Measurements from ENCODE around the gene ZER1. TPM values are rescaled to one million over a fixed set of nuclear protein-coding genes. Genes with fewer than 3 reads are reported as not detected.
"Not testable (repeated sequence)": the region's sequence is repeated elsewhere in the genome, so short reads cannot be mapped to it uniquely, and the experiment has no call there.

Gene ZER1
- total RNA-seq, 2 experiments from 2014 or later: 16.2 to 18.0 TPM

GRCh38 chr9:128807827-128808226 lies 36.1 kb upstream of the ZER1 start:
- ChIA-PET POLR2A (interaction anchor here (0.5 kb wide), 1 partner anchor 13 kb away, joined by 3 read pairs; no protein-coding TSS in a partner anchor), CTCF (interaction anchor here (1.0 to 1.3 kb wide), 2 partner anchors 10 kb away, joined by 3 read pairs; partner anchors contain the start of gene ENDOG)
- DNase-seq: no peak
- Mint-ChIP-seq H3K27me3 (no peaks in the 10 kb centered on the region), H3K36me3 (peaks cover 15% of the 10 kb centered on the region), H3K27ac (no peak overlapping the region), H3K4me3 (no peak overlapping the region), H3K9me3 (no peaks in the 10 kb centered on the region), H3K4me1 (ENCODE audit: low read depth) (no peaks in the 10 kb centered on the region)
- intact Hi-C loops (cut with micrococcal nuclease): no loop called here

DNA sequence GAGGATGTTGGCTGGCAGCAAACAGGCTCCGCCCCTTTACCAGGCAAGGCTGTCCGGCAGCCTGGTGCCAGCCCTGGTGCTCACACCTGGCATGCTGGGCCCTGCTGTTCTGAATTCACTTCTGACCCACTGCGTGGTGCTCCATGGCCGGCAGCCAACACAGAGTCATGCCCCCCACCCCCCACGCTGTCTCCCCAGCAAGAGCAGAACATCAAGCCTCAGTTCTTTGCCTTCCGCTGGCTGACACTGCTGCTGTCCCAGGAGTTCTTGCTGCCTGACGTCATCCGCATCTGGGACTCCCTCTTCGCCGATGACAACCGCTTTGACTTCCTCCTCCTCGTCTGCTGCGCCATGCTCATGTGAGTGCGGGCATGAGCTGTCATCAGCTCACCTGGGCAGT lies 33.9 kb upstream of the ZER1 start:
- Mint-ChIP-seq H3K36me3 (peaks cover 21% of the 10 kb centered on the region), H3K4me1 (ENCODE audit: low read depth) (no peaks in the 10 kb centered on the region)
- DNase-seq: no peak

GRCh38 chr9:128802482-128802881 lies 30.8 kb upstream of the ZER1 start:
- POLR2A ChIA-PET: no interaction called here
- CTCF ChIA-PET: interaction anchor here (1.2 kb wide), 1 partner anchor 16 kb away, joined by 5 read pairs; the partner anchor contains the start of gene ENDOG
- no peak overlapping the region for H3K27ac Mint-ChIP-seq
- DNase-seq: no peak
- intact Hi-C loops (cut with micrococcal nuclease): no loop called here
- H3K4me1 Mint-ChIP-seq (ENCODE audit: low read depth): no peaks in the 10 kb centered on the region
- no peak overlapping the region for H3K4me3 Mint-ChIP-seq
- H3K27me3 Mint-ChIP-seq: no peaks in the 10 kb centered on the region
- H3K36me3 Mint-ChIP-seq: peaks cover 23% of the 10 kb centered on the region
- H3K9me3 Mint-ChIP-seq: no peaks in the 10 kb centered on the region

More for the DNA sequence above, 33.9 kb upstream of the ZER1 start:
- Mint-ChIP-seq H3K27ac (no peak overlapping the region), H3K4me3 (no peak overlapping the region), H3K9me3 (no peaks in the 10 kb centered on the region), H3K27me3 (no peaks in the 10 kb centered on the region)
- ChIA-PET CTCF (interaction anchor here (0.6 to 1.4 kb wide), 2 partner anchors 13 to 697 kb away, joined by 3 to 5 read pairs; partner anchors contain the start of gene ENDOG), POLR2A (no interaction called here)
- intact Hi-C loops (cut with micrococcal nuclease): no loop called here

DNA sequence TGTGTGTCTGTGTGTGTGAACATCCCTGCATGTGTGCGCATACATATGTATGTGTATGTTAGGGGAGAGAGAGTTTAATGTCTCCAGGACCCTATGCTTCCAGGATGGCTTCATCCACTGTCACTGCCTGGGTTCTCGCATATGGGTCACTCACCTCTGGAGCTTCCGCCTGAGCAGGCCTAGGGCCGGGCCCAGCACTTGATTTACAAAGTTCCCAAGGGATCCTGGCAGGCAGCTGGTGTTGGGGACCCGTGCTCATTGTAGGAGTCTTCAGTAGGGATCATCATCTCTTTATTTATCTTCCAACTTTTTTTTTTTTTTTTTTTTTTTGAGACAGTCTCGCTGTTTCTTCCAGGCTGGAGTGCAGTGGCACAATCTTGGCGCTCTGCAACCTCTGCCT lies 28.3 kb upstream of the ZER1 start:
- ChIA-PET POLR2A (no interaction called here), CTCF (no interaction called here)
- no peaks in the 10 kb centered on the region for H3K27me3 Mint-ChIP-seq
- DNase-seq: no peak
- H3K9me3 Mint-ChIP-seq: no peaks in the 10 kb centered on the region
- no peaks in the 10 kb centered on the region for H3K4me1 Mint-ChIP-seq (ENCODE audit: low read depth)
- H3K4me3 Mint-ChIP-seq: no peak overlapping the region
- H3K36me3 Mint-ChIP-seq: peaks cover 18% of the 10 kb centered on the region
- intact Hi-C loops (cut with micrococcal nuclease): no loop called here
- H3K27ac Mint-ChIP-seq: no peak overlapping the region

GRCh38 chr9:128798896-128799295 lies 27.2 kb upstream of the ZER1 start:
- H3K4me1 Mint-ChIP-seq (ENCODE audit: low read depth): no peaks in the 10 kb centered on the region
- H3K4me3 Mint-ChIP-seq: no peak overlapping the region
- H3K36me3 Mint-ChIP-seq: peaks cover 19% of the 10 kb centered on the region
- intact Hi-C loops (cut with micrococcal nuclease): no loop called here
- CTCF ChIA-PET: no interaction called here
- POLR2A ChIA-PET: interaction anchor here (1.0 kb wide), 1 partner anchor 31 kb away, joined by 4 read pairs; no protein-coding TSS in a partner anchor
- DNase-seq: no peak
- H3K27ac Mint-ChIP-seq: no peak overlapping the region
- H3K9me3 Mint-ChIP-seq: no peaks in the 10 kb centered on the region
- no peaks in the 10 kb centered on the region for H3K27me3 Mint-ChIP-seq

DNA sequence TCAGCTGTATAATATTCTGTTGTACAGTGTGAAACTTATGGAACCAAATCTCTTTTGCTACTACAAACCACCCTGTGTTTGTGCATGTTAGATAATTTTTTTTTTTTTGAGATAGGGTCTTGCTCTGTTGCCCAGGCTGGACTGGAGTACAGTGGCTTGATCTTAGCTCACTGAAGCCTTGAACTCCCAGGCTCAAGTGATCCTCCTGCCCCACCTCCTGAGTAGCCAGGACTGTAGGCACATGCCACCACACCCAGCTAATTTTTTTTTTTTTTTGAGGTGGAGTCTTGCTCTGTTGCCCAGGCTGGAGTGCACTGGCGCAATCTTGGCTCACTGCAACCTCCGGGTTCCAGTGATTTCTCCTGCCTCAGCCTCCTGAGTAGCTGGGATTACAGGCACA lies 23.2 kb upstream of the ZER1 start:
- H3K27ac Mint-ChIP-seq; H3K36me3 Mint-ChIP-seq; H3K4me3 Mint-ChIP-seq; DNase-seq; H3K9me3 Mint-ChIP-seq; intact Hi-C loops (cut with micrococcal nuclease); H3K4me1 Mint-ChIP-seq (ENCODE audit: low read depth); H3K27me3 Mint-ChIP-seq: not testable (repeated sequence)
- CTCF ChIA-PET: interaction anchor here (0.6 kb wide), 1 partner anchor 224 kb away, joined by 4 read pairs; no protein-coding TSS in a partner anchor
- POLR2A ChIA-PET: interaction anchor here (0.6 kb wide), 1 partner anchor 13 kb away, joined by 3 read pairs; no protein-coding TSS in a partner anchor

DNA sequence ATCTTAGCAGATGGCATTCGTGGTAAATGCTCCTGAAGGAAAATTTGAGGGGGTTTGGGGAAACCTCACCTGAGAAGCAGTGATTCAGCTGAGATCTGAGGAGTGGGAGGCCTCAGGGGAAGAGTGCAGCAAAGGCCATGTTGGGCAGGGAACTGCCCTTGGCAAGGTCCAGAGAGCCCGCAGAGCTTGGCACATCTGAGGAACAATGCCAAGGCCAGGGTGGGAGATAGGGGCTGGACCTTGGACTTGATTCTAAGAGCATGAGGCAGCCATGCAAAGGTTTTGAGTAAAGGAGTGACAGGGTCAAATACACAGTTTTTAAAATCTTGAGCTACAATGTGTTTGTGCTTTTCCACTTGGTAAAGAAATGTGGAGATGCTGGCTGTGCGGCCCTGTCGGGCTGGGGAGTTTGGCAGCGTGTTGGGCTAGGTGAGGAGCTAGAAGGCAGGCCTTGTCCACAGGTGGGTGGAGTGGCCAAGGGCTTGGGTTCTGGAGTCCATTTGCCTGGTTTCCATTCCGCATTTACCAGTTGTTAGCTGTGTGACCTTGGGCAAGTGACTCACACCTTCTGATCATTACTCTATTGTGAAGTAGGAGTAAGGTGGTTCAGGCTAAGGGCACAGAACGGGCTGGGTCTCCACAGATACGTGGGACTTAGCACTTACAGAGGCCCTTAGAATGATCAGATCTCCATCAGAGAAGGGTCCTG lies 21.4 kb upstream of the ZER1 start:
- no peak overlapping the region for H3K4me3 Mint-ChIP-seq
- POLR2A ChIA-PET: no interaction called here
- CTCF ChIA-PET: interaction anchor here (0.9 to 1.0 kb wide), 2 partner anchors 22 to 25 kb away, joined by 3 read pairs; no protein-coding TSS in a partner anchor
- no peaks in the 10 kb centered on the region for H3K9me3 Mint-ChIP-seq
- intact Hi-C loops (cut with micrococcal nuclease): no loop called here
- H3K27me3 Mint-ChIP-seq: no peaks in the 10 kb centered on the region
- peaks cover 13% of the 10 kb centered on the region for H3K4me1 Mint-ChIP-seq (ENCODE audit: low read depth)
- peaks cover 7% of the 10 kb centered on the region for H3K36me3 Mint-ChIP-seq
- no peak overlapping the region for H3K27ac Mint-ChIP-seq
- no peak for DNase-seq

DNA sequence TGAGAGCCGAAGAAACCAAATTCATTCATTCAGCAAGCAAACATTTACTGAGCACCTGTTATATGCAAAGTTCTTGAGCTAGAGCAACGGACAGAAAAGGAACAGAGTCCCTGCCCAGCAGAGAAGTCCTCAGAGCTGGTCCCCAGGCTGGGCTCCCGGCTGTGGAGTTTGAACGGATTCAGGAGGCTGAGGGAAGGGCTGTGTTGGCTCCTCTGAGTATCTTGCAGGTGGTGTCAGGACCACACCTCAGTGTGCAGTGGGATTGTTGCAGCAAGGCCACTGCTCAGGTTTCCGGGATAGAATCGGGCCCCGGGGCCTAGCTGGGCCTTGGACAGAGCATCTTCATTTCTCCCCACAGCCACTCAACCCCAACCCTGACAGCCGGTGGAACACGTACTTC lies 20.4 kb upstream of the ZER1 start:
- H3K4me3 Mint-ChIP-seq: no peak overlapping the region
- H3K4me1 Mint-ChIP-seq (ENCODE audit: low read depth): peaks cover 18% of the 10 kb centered on the region
- intact Hi-C loops (cut with micrococcal nuclease): no loop called here
- no peak overlapping the region for H3K27ac Mint-ChIP-seq
- no peaks in the 10 kb centered on the region for H3K9me3 Mint-ChIP-seq
- no peak for DNase-seq
- CTCF ChIA-PET: interaction anchor here (0.9 kb wide), 1 partner anchor 26 kb away, joined by 3 read pairs; no protein-coding TSS in a partner anchor
- POLR2A ChIA-PET: interaction anchor here (1.1 kb wide), 1 partner anchor 37 kb away, joined by 3 read pairs; the partner anchor contains the start of gene SPOUT1
- peaks cover 7% of the 10 kb centered on the region for H3K36me3 Mint-ChIP-seq
- H3K27me3 Mint-ChIP-seq: no peaks in the 10 kb centered on the region

GRCh38 chr9:128790536-128790935 lies 18.8 kb upstream of the ZER1 start:
- peaks cover 18% of the 10 kb centered on the region for H3K4me1 Mint-ChIP-seq (ENCODE audit: low read depth)
- no peak overlapping the region for H3K4me3 Mint-ChIP-seq
- DNase-seq: no peak
- ChIA-PET POLR2A (no interaction called here), CTCF (interaction anchor here (0.6 kb wide), 1 partner anchor 28 kb away, joined by 3 read pairs; the partner anchor contains the start of gene ENDOG)
- no peak overlapping the region for H3K27ac Mint-ChIP-seq
- intact Hi-C loops (cut with micrococcal nuclease): no loop called here
- no peaks in the 10 kb centered on the region for H3K9me3 Mint-ChIP-seq
- H3K27me3 Mint-ChIP-seq: no peaks in the 10 kb centered on the region
- peaks cover 7% of the 10 kb centered on the region for H3K36me3 Mint-ChIP-seq

- CTCF ChIA-PET: interaction anchor here (0.7 to 1.8 kb wide), 7 partner anchors 10 to 140 kb away, joined by 3 to 12 read pairs (median 3); partner anchors contain the start of gene ENDOG
- intact Hi-C loops (cut with micrococcal nuclease): loop anchor here (5.0 kb wide), 1 partner anchor 39 kb away; the partner anchor contains the start of gene SPOUT1
- Mint-ChIP-seq H3K27me3 (no peaks in the 10 kb centered on the region), H3K9me3 (no peaks in the 10 kb centered on the region), H3K36me3 (peaks cover 4% of the 10 kb centered on the region), H3K27ac (peak overlapping the region; percentile 6), H3K4me3 (peak overlapping the region; percentile 80), H3K4me1 (ENCODE audit: low read depth) (peaks cover 18% of the 10 kb centered on the region)
- no peak for DNase-seq
- POLR2A ChIA-PET: interaction anchor here (1.0 to 1.9 kb wide), 4 partner anchors 17 to 104 kb away, joined by 3 to 7 read pairs (median 3); partner anchors contain the start of genes ENDOG and ZDHHC12
Measured at GRCh38 chr9:128788445-128788844, 16.7 kb upstream of the ZER1 start.

DNA sequence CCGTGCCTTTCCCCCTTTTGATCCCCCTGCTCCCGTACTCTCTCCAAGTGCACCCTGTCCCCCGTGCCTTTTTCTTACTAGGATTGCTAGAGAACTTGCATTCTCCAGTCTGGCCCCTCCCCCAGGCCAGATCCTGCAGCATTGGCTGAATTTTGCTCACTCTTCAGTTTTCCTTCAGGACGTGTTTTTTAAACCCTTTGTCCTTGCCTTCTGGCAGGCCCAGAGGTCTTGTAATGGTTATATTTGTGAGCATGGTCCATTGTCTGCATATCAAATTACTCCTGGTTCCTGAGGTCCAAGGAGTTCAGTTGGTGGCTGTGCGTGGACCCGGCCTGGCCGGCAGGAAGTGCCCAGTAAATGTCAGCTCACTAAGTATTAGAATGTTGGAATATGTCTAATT lies 15.9 kb upstream of the ZER1 start:
- Mint-ChIP-seq H3K9me3 (no peaks in the 10 kb centered on the region), H3K4me3 (peak overlapping the region; percentile 80), H3K27ac (peak overlapping the region; percentile 47), H3K36me3 (peaks cover 4% of the 10 kb centered on the region), H3K27me3 (no peaks in the 10 kb centered on the region), H3K4me1 (ENCODE audit: low read depth) (peaks cover 15% of the 10 kb centered on the region)
- ChIA-PET CTCF (interaction anchor here (0.7 to 1.8 kb wide), 2 partner anchors 31 to 140 kb away, joined by 3 to 12 read pairs; partner anchors contain the start of gene ENDOG), POLR2A (interaction anchor here (1.1 to 1.9 kb wide), 3 partner anchors 17 to 103 kb away, joined by 3 to 7 read pairs (median 3); partner anchors contain the start of gene ZDHHC12)
- peak; percentile 23 for DNase-seq
- intact Hi-C loops (cut with micrococcal nuclease): loop anchor here (1.0 to 5.0 kb wide), 3 partner anchors 16 to 63 kb away; partner anchors contain the start of genes SPOUT1, ZDHHC12 and ZER1
